ENCODE data around the gene FBLL1. TPM values are rescaled to one million over a fixed set of nuclear protein-coding genes. Genes with fewer than 3 reads are reported as not detected.
"Not testable (repeated sequence)": the region's sequence is repeated elsewhere in the genome, so short reads cannot be mapped to it uniquely, and the experiment has no call there.

The FBLL1 gene
- not detected in 2 replicates for total RNA-seq (2014; rRNA removed; shearing (Covaris generic))

- peak; percentile 70 for DNase-seq (ENCODE audit: low spot score)
- in situ Hi-C loops (cut with HindIII; ENCODE audit: low sequenced_read_pairs), result no loop called here
These were observed at the start of gene FBLL1 for GRCh38 chr5:168528521-168529373. Gene FBLL1, plus strand, starts transcription at chr5:168529305. Its CDS starts 200 bp downstream, at chr5:168529505.

GRCh38 chr5:168480601-168481000, 48.5 kb upstream of the FBLL1 start:
- in situ Hi-C loops (cut with HindIII; ENCODE audit: low sequenced_read_pairs), result no loop called here
- DNase-seq (ENCODE audit: low spot score), result no peak

- no peak for DNase-seq (ENCODE audit: low spot score)
- in situ Hi-C loops (cut with HindIII; ENCODE audit: low sequenced_read_pairs), result no loop called here
These were observed 47.7 kb upstream of the FBLL1 start for GRCh38 chr5:168481330-168481788.

GRCh38 chr5:168482361-168482760, 46.7 kb upstream of the FBLL1 start:
- in situ Hi-C loops (cut with HindIII; ENCODE audit: low sequenced_read_pairs), result no loop called here

GRCh38 chr5:168486136-168486879, 42.8 kb upstream of the FBLL1 start, which contains the start of gene RARS1:
Gene RARS1, plus strand, starts transcription at chr5:168486471. Its CDS starts 28 bp downstream, at chr5:168486499.
- in situ Hi-C loops (cut with HindIII; ENCODE audit: low sequenced_read_pairs), result no loop called here
- DNase-seq (ENCODE audit: low spot score), result peak; percentile 94

More at GRCh38 chr5:168482361-168482760, 46.7 kb upstream of the FBLL1 start:
- DNase-seq (ENCODE audit: low spot score), result no peak

- in situ Hi-C loops (cut with HindIII; ENCODE audit: low sequenced_read_pairs), result no loop called here
These were observed 40.0 kb upstream of the FBLL1 start for GRCh38 chr5:168489059-168489458.

GRCh38 chr5:168494057-168494555, 35.0 kb upstream of the FBLL1 start:
- in situ Hi-C loops (cut with HindIII; ENCODE audit: low sequenced_read_pairs), result no loop called here
- DNase-seq (ENCODE audit: low spot score), result no peak

More at GRCh38 chr5:168489059-168489458, 40.0 kb upstream of the FBLL1 start:
- no peak for DNase-seq (ENCODE audit: low spot score)

GRCh38 chr5:168502563-168503237, 26.4 kb upstream of the FBLL1 start:
- in situ Hi-C loops (cut with HindIII; ENCODE audit: low sequenced_read_pairs), result no loop called here
- no peak for DNase-seq (ENCODE audit: low spot score)

GRCh38 chr5:168513861-168514428, 15.2 kb upstream of the FBLL1 start:
- in situ Hi-C loops (cut with HindIII; ENCODE audit: low sequenced_read_pairs), result no loop called here

GRCh38 chr5:168525856-168526255, 3.2 kb upstream of the FBLL1 start:
- no peak for DNase-seq (ENCODE audit: low spot score)
- in situ Hi-C loops (cut with HindIII; ENCODE audit: low sequenced_read_pairs), result no loop called here

More at GRCh38 chr5:168513861-168514428, 15.2 kb upstream of the FBLL1 start:
- no peak for DNase-seq (ENCODE audit: low spot score)

GRCh38 chr5:168527756-168528295, 1.3 kb upstream of the FBLL1 start:
- in situ Hi-C loops (cut with HindIII; ENCODE audit: low sequenced_read_pairs), result no loop called here
- no peak for DNase-seq (ENCODE audit: low spot score)

GRCh38 chr5:168529374-168530234, 499 bp downstream of the FBLL1 start:
- DNase-seq (ENCODE audit: low spot score), result peak; percentile 26
- in situ Hi-C loops (cut with HindIII; ENCODE audit: low sequenced_read_pairs), result no loop called here

- in situ Hi-C loops (cut with HindIII; ENCODE audit: low sequenced_read_pairs), result no loop called here
- DNase-seq (ENCODE audit: low spot score), result no peak
These were observed 1.6 kb downstream of the FBLL1 start for GRCh38 chr5:168530621-168531150.

GRCh38 chr5:168531191-168531590, 2.1 kb downstream of the FBLL1 start:
- DNase-seq (ENCODE audit: low spot score), result no peak
- in situ Hi-C loops (cut with HindIII; ENCODE audit: low sequenced_read_pairs), result no loop called here

GRCh38 chr5:168531987-168532864, 3.1 kb downstream of the FBLL1 start:
- DNase-seq (ENCODE audit: low spot score), result no peak
- in situ Hi-C loops (cut with HindIII; ENCODE audit: low sequenced_read_pairs), result no loop called here

- DNase-seq (ENCODE audit: low spot score); in situ Hi-C loops (cut with HindIII; ENCODE audit: low sequenced_read_pairs): not testable (repeated sequence)
These were observed 5.2 kb downstream of the FBLL1 start for GRCh38 chr5:168534351-168534750.

GRCh38 chr5:168537176-168537575, 8.1 kb downstream of the FBLL1 start:
- in situ Hi-C loops (cut with HindIII; ENCODE audit: low sequenced_read_pairs), result no loop called here
- no peak for DNase-seq (ENCODE audit: low spot score)

Data from G401 (cell line).